Activated B cell treated with CpG ODN at 0.5 μM for 24 hours (primary cell): ENCODE data around the gene SPRYD7. TPM values are rescaled to one million over a fixed set of nuclear protein-coding genes. Genes with fewer than 3 reads are reported as not detected.

Source experiments
- ATAC-seq: fragments of 200-7000 bp; cut with Tn5 transposase; one replicate; pipeline ENCODE4 v1.10.0; 2021; ENCODE audit warnings: low read depth, mild to moderate bottlenecking, moderate library complexity
- CTCF ChIA-PET: fragments of 350-600 bp; sonication (Branson Sonifier 250); formaldehyde crosslinking; loops from one replicate; lab custom pipeline; 2021; ENCODE audit warnings: antibody characterized with exemption; lab: Charles Lee
- POLR2A ChIA-PET: fragments of 350-600 bp; sonication (Branson Sonifier 250); formaldehyde crosslinking; loops from one replicate; lab custom pipeline; 2021; ENCODE audit warnings: antibody characterized with exemption; lab: Charles Lee
- DNase-seq: peaks from one replicate; pipeline ENCODE4 v3.0.0; 2022
- H3K27ac Mint-ChIP-seq: one replicate; pipeline ENCODE4 v1.8.0; 2020; ENCODE audit warnings: mixed read lengths
- H3K27me3 Mint-ChIP-seq: one replicate; pipeline ENCODE4 v1.8.0; 2021; ENCODE audit warnings: mixed read lengths
- H3K36me3 Mint-ChIP-seq: one replicate; pipeline ENCODE4 v1.8.0; 2021; ENCODE audit warnings: low read depth, mixed read lengths
- H3K4me1 Mint-ChIP-seq: one replicate; pipeline ENCODE4 v1.8.0; 2021; ENCODE audit warnings: mixed read lengths
- H3K4me3 Mint-ChIP-seq: one replicate; pipeline ENCODE4 v1.8.0; 2020; ENCODE audit warnings: mild to moderate bottlenecking, mixed read lengths
- H3K9me3 Mint-ChIP-seq: one replicate; pipeline ENCODE4 v1.8.0; 2020; ENCODE audit warnings: mixed read lengths
- intact Hi-C: fragments of 100-400 bp; cut with micrococcal nuclease; formaldehyde crosslinking; loops from one replicate; pipeline ENCODE4 v1.15.1; 2024
- total RNA-seq: library from RNA; stranded (reverse); gene quantifications from 2 replicates; pipeline ENCODE4 v1.2.3, GENCODE V29; 2022
- TF ChIP-seq, protein P1 (sequence below): fragments of 200-600 bp; IDR thresholded peaks from one replicate; pipeline ENCODE4 v1.8.0; 2022; ENCODE audit warnings: antibody characterized with exemption, mild to moderate bottlenecking

The SPRYD7 gene
- total RNA-seq, 1 donor from 2014 or later = 3.7 TPM

GRCh38 chr13:49890376-49890775, 45.8 kb downstream of the SPRYD7 start:
- no peak for DNase-seq
- TF ChIP-seq, protein P1, sequence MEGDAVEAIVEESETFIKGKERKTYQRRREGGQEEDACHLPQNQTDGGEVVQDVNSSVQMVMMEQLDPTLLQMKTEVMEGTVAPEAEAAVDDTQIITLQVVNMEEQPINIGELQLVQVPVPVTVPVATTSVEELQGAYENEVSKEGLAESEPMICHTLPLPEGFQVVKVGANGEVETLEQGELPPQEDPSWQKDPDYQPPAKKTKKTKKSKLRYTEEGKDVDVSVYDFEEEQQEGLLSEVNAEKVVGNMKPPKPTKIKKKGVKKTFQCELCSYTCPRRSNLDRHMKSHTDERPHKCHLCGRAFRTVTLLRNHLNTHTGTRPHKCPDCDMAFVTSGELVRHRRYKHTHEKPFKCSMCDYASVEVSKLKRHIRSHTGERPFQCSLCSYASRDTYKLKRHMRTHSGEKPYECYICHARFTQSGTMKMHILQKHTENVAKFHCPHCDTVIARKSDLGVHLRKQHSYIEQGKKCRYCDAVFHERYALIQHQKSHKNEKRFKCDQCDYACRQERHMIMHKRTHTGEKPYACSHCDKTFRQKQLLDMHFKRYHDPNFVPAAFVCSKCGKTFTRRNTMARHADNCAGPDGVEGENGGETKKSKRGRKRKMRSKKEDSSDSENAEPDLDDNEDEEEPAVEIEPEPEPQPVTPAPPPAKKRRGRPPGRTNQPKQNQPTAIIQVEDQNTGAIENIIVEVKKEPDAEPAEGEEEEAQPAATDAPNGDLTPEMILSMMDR = no peak
- CTCF ChIA-PET = interaction anchor here (0.7 kb wide), 1 partner anchor 1215 kb away, joined by 3 read pairs; no protein-coding TSS in a partner anchor
- Mint-ChIP-seq H3K27me3 (peaks cover 4% of the 10 kb centered on the region), H3K27ac (no peak overlapping the region), H3K36me3 (no peaks in the 10 kb centered on the region), H3K9me3 (peaks cover 5% of the 10 kb centered on the region), H3K4me1 (no peaks in the 10 kb centered on the region), H3K4me3 (no peak overlapping the region)
- POLR2A ChIA-PET = no interaction called here
- intact Hi-C loops = no loop called here
- no peak for ATAC-seq

GRCh38 chr13:49878682-49879081, 57.5 kb downstream of the SPRYD7 start:
- POLR2A ChIA-PET = no interaction called here
- H3K9me3 Mint-ChIP-seq = peaks cover 16% of the 10 kb centered on the region

GRCh38 chr13:49877629-49878218, 58.4 kb downstream of the SPRYD7 start:
- ATAC-seq (no peak), DNase-seq (no peak)
- Mint-ChIP-seq H3K27ac (no peak overlapping the region), H3K4me1 (no peaks in the 10 kb centered on the region), H3K4me3 (no peak overlapping the region), H3K36me3 (peaks cover 4% of the 10 kb centered on the region), H3K27me3 (peaks cover 8% of the 10 kb centered on the region), H3K9me3 (peaks cover 16% of the 10 kb centered on the region)
- intact Hi-C loops = no loop called here
- TF ChIP-seq, protein P1 = no peak
- ChIA-PET CTCF (no interaction called here), POLR2A (no interaction called here)

More at GRCh38 chr13:49878682-49879081, 57.5 kb downstream of the SPRYD7 start:
- no peaks in the 10 kb centered on the region for H3K4me1 Mint-ChIP-seq
- H3K27me3 Mint-ChIP-seq = peaks cover 12% of the 10 kb centered on the region
- no peak overlapping the region for H3K27ac Mint-ChIP-seq
- intact Hi-C loops = no loop called here
- no peak for DNase-seq
- no peak overlapping the region for H3K4me3 Mint-ChIP-seq
- CTCF ChIA-PET = no interaction called here
- ATAC-seq = no peak
- TF ChIP-seq, protein P1 = no peak
- H3K36me3 Mint-ChIP-seq = peaks cover 4% of the 10 kb centered on the region

DNA sequence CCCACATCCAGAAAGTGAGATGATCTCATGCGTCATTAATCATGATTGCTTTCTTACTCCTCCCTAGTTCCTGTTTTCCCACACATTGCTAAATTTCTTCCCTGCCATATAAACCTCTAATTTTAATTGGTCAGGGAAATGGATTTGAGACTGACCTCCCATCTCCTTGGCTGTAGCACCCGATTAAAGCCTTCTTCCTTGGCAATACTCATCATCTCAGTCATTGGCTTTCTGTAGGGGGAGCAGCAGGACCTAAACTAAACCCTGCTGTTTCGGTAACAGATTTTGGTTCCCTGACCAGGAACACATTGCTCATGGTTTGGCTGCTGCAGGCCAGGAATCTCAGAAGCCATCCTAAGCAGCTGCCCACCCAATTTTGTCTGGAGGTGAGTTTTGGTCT, 61.7 kb downstream of the SPRYD7 start:
- no peaks in the 10 kb centered on the region for H3K27me3 Mint-ChIP-seq
- no peak for ATAC-seq
- no peaks in the 10 kb centered on the region for H3K4me1 Mint-ChIP-seq
- TF ChIP-seq, protein P1 = no peak
- DNase-seq = no peak
- peaks cover 13% of the 10 kb centered on the region for H3K9me3 Mint-ChIP-seq
- CTCF ChIA-PET = no interaction called here
- H3K4me3 Mint-ChIP-seq = no peak overlapping the region
- POLR2A ChIA-PET = no interaction called here
- peaks cover 4% of the 10 kb centered on the region for H3K36me3 Mint-ChIP-seq
- intact Hi-C loops = no loop called here
- H3K27ac Mint-ChIP-seq = no peak overlapping the region

DNA sequence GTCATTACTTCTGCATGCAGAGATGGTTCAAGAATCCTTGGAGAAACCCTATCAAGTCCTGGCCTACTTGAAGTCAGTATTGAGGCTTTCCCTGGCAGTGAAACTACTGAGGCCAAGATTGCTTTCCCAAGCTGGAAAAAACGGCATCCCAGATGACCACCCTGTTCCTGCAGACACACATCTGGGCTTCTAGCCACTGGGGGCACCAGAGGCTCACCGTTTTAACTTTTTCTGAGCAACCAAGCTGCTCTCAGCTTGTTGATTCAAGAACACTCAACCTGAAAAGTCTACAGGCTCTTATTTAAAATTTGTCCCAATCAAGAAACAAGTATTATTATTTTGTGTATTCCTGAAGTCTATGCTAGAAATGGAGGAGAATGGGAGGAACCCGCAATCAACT, 66.6 kb downstream of the SPRYD7 start:
- TF ChIP-seq, protein P1 = no peak
- no peak overlapping the region for H3K27ac Mint-ChIP-seq
- ATAC-seq = no peak
- ChIA-PET POLR2A (no interaction called here), CTCF (no interaction called here)
- no peaks in the 10 kb centered on the region for H3K4me1 Mint-ChIP-seq
- H3K27me3 Mint-ChIP-seq = peaks cover 3% of the 10 kb centered on the region
- DNase-seq = no peak
- intact Hi-C loops = no loop called here
- peaks cover 3% of the 10 kb centered on the region for H3K9me3 Mint-ChIP-seq
- H3K36me3 Mint-ChIP-seq = peaks cover 2% of the 10 kb centered on the region
- no peak overlapping the region for H3K4me3 Mint-ChIP-seq
